Vein endothelial cell (primary cell): ENCODE data around the gene CRYGS. TPM values are rescaled to one million over a fixed set of nuclear protein-coding genes. Genes with fewer than 3 reads are reported as not detected.

Source experiments
- total RNA-seq: library from RNA; depleted of rRNA; stranded (reverse); fragments of >200 nt; gene quantifications from 2 replicates; pipeline ENCODE4 v1.2.3, GENCODE V29; 2012

Gene CRYGS
- total RNA-seq, result 1.3 TPM in 2 replicates

DNA sequence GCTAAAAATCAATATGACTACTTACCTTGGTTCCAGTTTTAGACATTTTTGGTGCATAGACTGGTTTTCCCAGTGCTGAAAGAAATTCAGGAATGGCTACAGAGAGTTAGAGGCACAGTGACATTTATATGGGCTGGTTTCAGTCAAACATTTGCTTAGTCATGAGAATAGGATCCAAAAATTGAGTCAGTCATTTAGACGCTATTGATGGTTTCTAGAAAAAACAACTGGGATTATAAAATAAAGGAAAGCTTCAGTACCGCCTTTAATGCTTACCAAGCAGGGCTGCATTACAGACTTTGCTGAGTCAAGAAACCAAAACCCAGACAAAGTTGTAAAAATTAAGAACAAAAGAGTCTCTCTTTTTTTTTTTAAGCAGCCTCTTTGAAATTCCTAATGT lies at the start of gene CRYGS:
TSS of gene CRYGS (minus strand) at position 100 of the 400 bp plus-strand sequence. CDS start at position 46, 54 bp downstream.

DNA sequence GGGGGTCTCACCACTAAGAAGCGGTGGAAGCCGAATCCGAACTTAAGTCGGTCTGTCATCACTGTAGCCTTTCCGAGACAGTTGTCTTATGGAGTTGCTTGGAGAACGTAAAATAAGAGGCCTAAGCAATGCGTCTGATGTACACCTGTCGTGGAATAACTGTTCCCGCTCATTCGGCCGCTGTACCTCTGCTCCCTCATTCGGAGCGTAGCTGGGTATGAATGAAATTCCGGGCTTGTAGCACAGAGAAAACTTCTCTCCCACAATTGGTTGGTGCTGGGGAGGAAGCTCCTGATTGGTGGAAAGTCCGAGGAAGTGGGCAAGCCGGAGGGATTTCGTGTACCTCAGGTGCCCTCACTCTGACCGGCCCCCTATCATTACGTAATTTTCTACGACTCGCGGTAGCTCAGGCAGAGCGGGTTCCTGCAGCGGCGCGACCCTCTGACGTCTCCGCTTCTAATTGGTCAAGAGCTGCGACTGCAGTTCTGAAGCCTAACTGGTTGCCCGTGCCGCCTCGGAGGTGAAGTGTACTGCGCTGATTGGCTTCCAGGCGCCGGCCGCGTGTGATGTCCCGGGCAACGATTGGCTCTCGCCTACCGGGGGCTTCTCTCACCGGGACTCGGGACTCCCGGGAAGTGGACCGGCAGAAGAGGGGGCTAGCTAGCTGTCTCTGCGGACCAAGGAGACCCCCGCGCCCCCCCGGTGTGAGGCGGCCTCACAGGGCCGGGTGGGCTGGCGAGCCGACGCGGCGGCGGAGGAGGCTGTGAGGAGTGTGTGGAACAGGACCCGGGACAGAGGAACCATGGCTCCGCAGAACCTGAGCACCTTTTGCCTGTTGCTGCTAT lies 26.1 kb upstream of the CRYGS start, which contains the start of gene DNAJB11:
TSS of gene DNAJB11 (plus strand) at position 625 of the 845 bp plus-strand sequence. CDS start at position 803, 178 bp downstream.

GRCh38 chr3:186567072-186567921 lies 23.1 kb upstream of the CRYGS start, which contains the start of gene TBCCD1:
TSS of gene TBCCD1 (minus strand) at chr3:186567339. CDS start at chr3:186564329, 3,010 bp downstream.

Other genes with a start within 250 kb of the CRYGS start
- gene DGKG, start 182.1 kb downstream of the CRYGS start, total RNA-seq, result 0.29 and 0.33 TPM in 2 replicates
- 16.3 and 23.8 TPM in 2 replicates for gene TBCCD1, start 23.0 kb upstream of the CRYGS start, total RNA-seq
- 41.8 and 56.0 TPM in 2 replicates for gene DNAJB11, start 26.3 kb upstream of the CRYGS start, total RNA-seq
- gene AHSG, start 68.7 kb upstream of the CRYGS start, total RNA-seq, result not detected in 2 replicates
- gene FETUB, start 96.0 kb upstream of the CRYGS start, total RNA-seq, result not detected in 2 replicates
- not detected in 2 replicates for gene HRG, start 121.6 kb upstream of the CRYGS start, total RNA-seq
- gene KNG1, start 173.0 kb upstream of the CRYGS start, total RNA-seq, result not detected in 2 replicates
- gene EIF4A2, start 239.2 kb upstream of the CRYGS start, total RNA-seq, result 383 and 453 TPM in 2 replicates